GM21576 (cell line): ENCODE results near the gene ZNF287.
"Not testable (repeated sequence)": the region's sequence is repeated elsewhere in the genome, so short reads cannot be mapped to it uniquely, and the experiment has no call there.

Experiments
- ATAC-seq: cut with Tn5 transposase; IDR thresholded peaks from one replicate; pipeline ENCODE4 v1.9.1; 2021; ENCODE audit warnings: mild to moderate bottlenecking, moderate library complexity; ENCODE audit not compliant: unreplicated experiment

The ZNF287 gene

DNA sequence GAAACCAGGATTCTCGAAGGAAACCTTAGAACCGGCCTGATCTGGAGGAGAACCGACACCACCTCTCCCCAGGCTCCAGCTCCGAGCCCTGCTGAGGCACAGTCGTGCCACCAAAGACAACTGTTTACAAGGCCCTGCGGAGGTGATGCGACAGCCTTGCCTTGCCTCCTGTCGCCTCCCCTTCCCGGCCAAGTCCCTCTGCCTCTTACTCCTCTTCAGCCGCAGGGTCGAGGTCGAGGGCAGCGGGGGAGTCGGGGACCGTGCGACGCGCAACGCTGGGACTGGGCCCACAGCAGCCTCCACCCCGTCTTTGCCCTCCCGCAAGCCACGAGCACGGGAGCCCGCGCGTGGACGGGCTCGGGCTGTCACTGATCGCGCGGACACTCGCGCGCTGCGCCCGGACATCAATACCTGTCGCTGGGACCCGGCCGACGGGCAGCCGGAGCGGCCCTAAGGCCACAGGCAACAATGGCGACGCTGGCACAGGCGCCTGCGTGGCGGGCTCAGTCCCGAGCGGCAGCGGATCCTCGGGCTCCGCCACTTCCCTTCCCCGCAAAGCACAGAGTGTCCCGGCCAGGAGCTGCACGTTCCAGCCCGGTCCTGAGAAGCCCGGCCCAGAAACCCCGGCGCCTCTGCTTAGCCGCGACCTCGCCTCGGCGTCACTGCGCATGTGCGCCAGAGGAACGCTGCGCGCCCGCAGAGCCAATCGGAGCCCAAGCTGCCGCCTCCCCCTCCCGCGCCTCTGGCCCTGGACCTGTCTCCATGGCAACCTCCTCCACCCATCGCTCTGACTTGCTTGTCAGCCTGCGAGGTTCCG is at the start of gene ZNF287:
Gene ZNF287 (minus strand): TSS at position 664 of the 817 bp plus-strand sequence. CDS start 1,473 bp downstream, outside the sequence.
- ATAC-seq: peak; percentile 92

DNA sequence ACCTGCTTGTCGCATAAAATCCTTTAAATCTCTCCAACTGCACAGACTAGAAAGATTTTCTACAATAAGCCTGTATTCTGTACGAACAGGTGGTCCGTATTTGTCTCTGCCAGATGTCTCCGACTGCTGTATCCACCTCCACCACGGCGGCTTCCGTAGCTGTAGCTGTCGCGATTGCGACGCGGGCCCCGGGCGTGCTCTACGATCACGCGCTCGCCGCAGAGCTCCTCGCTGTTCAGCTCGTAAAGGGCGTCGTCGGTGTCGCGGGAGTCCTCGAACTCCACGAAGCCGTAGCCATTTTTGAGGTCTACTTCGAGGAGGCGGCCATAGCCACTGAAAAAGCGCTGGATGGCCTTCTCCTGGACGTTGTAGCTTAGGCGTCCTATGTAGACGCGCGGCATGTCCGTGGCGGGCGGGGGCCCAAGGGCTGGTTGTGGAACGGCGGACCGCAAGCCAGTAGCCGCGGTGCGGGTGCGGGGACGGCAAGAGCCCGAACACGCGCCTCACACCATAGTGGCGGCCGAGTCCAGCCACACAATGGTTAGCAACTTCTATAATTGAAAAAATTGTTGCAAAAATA is 48.6 kb upstream of the ZNF287 start:
- no peak for ATAC-seq

GRCh38 chr17:16599537-16599936 is 30.5 kb upstream of the ZNF287 start:
- no peak for ATAC-seq

- ATAC-seq: no peak
Measured at GRCh38 chr17:16593356-16594102, 24.5 kb upstream of the ZNF287 start.

- peak; percentile 81 for ATAC-seq
Measured at GRCh38 chr17:16589097-16589969, 20.3 kb upstream of the ZNF287 start.

DNA sequence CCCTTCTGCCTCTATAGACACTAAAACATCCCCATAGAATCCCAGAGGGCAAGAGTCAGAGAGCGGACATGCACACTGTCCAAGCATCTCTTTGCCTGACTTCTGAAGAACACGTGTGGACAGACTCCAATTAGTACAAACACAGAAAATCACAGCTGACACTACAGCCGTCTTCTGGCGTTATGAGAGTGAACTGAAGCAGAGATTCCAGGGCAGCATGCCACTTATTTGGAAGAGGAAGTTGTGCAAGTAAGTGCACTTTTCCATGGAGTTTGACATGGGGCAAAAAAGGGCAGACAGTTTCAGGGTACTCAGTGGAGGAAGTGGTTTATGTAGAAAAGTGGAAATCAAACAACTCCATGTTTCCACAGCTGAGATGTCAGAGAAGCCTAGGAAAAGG is 16.8 kb upstream of the ZNF287 start:
- no peak for ATAC-seq

DNA sequence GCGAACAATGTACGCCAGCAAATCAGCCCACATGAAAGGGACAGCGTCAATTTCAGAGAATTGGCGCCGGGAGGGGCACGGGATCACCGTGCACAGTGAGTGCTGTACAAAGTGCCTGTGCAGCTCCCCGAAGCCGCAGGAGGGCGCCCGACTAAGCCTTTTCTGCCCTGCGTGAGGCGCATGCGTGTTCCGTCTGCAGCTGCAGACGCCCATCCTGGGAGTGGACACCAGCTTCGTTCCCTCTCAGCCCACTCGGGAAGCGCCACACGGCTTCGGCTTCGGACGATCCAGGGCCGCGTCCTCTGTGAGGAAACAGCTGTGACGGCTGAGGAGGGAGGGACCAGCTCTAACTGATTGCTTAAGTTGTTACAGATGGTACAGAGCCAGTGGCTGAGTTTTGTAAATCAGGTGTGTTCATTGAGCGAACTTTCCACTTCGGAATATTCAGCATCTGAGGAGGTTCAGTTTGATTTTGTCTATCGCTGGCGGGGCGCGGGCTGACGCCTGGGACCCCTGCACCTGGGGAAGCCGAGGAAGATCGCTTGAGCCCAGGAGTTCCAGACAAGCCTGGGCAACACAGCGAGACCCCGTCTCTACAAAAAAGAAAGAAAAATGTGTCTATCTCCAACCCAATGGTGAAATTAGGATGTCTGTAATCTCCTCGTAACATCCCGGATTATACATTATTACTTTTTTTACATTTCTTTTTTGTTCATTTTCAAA is 15.4 kb upstream of the ZNF287 start:
- peak; percentile 53 for ATAC-seq

GRCh38 chr17:16583781-16584180 is 14.8 kb upstream of the ZNF287 start:
- no peak for ATAC-seq

GRCh38 chr17:16573466-16573865 is 4.5 kb upstream of the ZNF287 start:
- no peak for ATAC-seq

DNA sequence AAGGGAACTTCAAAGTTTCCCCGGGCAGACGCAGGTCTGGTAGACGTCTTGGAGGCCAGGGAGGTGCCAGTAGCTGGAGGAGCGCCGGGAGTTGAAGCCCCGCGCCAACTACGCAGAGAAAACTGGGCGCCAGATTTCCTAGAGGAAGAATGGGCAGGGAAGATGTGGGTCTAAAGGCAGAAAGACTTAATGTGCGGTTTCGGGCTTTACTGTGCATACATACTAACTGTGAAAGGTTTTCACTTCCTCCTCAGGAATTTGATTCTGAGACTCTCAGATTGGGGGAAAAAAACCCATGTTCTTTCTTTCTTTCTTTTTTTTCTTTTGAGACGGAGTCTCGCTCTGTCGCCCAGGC is 331 bp upstream of the ZNF287 start:
- peak; percentile 19 for ATAC-seq

GRCh38 chr17:16552637-16553045 is 16.4 kb downstream of the ZNF287 start:
- ATAC-seq: no peak

DNA sequence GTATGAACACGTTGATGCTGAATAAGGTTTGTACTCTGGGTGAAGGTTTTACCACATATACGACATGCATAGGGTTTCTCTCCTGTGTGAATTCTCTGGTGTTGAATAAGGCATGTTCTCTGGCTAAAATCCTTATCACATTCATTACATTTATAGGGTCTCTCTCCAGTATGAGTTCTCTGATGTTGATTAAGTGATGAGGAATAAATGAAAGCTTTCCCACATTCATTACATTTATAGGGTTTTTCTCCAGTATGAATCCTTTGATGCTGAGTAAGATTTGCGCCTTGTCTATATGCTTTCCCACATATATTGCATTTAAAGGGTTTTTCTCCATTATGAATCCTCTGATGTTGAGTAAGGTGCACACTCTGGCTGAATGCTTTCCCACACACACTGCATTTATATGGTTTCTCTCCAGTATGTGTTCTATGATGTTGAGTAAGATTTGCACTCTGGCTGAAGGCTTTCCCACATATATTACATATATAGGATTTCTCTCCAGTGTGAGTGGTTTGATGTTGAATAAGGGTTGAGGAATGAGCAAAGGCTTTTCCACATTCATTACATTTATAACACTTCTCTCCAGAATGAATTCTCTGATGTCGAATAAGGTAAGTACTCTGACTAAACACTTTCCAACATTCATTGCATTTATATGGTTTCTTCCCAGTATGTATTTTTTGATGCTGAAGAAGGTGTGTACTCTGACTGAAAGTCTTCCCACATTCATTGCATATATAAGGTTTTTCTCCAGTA is 16.9 kb downstream of the ZNF287 start:
- ATAC-seq: no peak

- no peak for ATAC-seq
Measured at GRCh38 chr17:16537130-16537458, 31.9 kb downstream of the ZNF287 start.

DNA sequence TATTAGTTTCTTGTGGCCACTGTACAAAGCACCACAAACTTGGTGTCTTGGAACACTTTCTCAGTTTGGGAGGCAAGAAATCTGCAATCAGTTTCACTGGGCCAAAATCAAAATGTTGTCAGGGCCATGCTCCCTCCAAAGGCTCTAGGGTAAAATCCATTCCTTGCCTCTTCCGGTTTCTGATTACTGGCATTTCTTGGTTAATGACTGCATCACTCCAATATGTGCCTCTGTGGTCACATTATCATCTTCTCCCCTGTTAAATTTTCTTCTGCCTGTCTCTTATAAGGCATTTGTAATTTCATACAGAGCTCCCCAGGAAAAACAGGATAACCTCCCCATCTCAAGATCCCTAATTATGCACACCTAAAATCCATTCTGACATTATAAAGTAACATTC is 34.8 kb downstream of the ZNF287 start:
- no peak for ATAC-seq

GRCh38 chr17:16529906-16530305 is 39.1 kb downstream of the ZNF287 start:
- no peak for ATAC-seq

GRCh38 chr17:16527298-16527697 is 41.7 kb downstream of the ZNF287 start:
- ATAC-seq: no peak

DNA sequence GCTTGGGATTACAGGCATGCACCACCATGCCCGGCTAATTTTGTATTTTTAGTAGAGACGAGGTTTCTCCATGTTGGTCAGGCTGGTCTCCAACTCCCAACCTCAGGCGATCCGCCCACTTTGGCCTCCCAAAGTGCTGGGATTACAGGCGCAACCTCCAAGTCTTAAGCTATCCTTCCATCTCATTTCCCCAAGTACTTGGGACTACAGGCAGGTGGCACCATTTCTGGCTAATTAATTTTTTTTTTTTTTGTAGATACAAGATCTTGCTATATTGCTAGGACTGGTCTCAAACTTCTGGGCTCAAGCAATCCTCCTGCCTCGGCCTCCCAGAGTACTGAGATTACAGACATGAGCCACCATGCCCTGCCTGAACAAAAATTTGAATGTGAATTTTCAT is 43.4 kb downstream of the ZNF287 start:
- ATAC-seq: not testable (repeated sequence)

GRCh38 chr17:16521070-16521727 is 47.8 kb downstream of the ZNF287 start:
- peak; percentile 70 for ATAC-seq

GRCh38 chr17:16519021-16519420 is 50.0 kb downstream of the ZNF287 start:
- ATAC-seq: no peak
